ENCODE data around the gene THAP7. TPM values are rescaled to one million over a fixed set of nuclear protein-coding genes. Genes with fewer than 3 reads are reported as not detected.

THAP7 gene
- total and polyA plus RNA-seq, 2 donors (not counting 1 experiment from before 2014, with no cell fraction given) = 37.7 to 70.1 TPM

GRCh38 chr22:21012446-21013407 is 10.8 kb upstream of the THAP7 start:
- ChIA-PET POLR2A (interaction anchor here (0.5 to 2.0 kb wide), 2 partner anchors 10 to 604 kb away, joined by 4 to 6 read pairs; no protein-coding TSS in a partner anchor), CTCF (no interaction called here)
- Mint-ChIP-seq H3K4me3 (peak overlapping the region; percentile 94), H3K4me1 (peaks cover 24% of the 10 kb centered on the region), H3K27me3 (no peaks in the 10 kb centered on the region), H3K27ac (no peak overlapping the region), H3K9me3 (ENCODE audit: insufficient read depth) (no peaks in the 10 kb centered on the region)
- H3K4me2 ChIP-seq (replicated peaks; ENCODE audit: low read depth, low read length, poor library complexity, severe bottlenecking) = no peak overlapping the region
- no peak overlapping the region for H3K4me3 ChIP-seq (ENCODE audit: control extremely low read depth in 1 of 5, extremely low read depth in 1 of 5, insufficient read depth in 1 of 5, low read depth in 2 of 5, low read length in 4 of 5)
- no peak for ATAC-seq (ENCODE audit: low read depth)
- intact Hi-C loops (cut with micrococcal nuclease) = loop anchor here (5.0 kb wide), 1 partner anchor 310 kb away; no protein-coding TSS in a partner anchor
- H4K20me1 ChIP-seq (ENCODE audit: control insufficient read depth, insufficient read depth, low read length, poor library complexity, severe bottlenecking) = no peaks in the 10 kb centered on the region
- DNase-seq = no peak
- H3K4me1 ChIP-seq (ENCODE audit: control insufficient read depth in 2 of 2, insufficient read depth in 2 of 2, low read length in 2 of 2) = peaks cover 14 to 24% of the 10 kb centered on the region in 2 donors
- H3K36me3 ChIP-seq (replicated peaks in 1 of 2; ENCODE audit: control extremely low read depth in 1 of 2, control insufficient read depth in 1 of 2, extremely low read depth in 1 of 2, insufficient read depth in 2 of 2, low read length in 1 of 2) = no peaks in the 10 kb centered on the region
- no peaks in the 10 kb centered on the region for H3K79me2 ChIP-seq (ENCODE audit: control insufficient read depth, insufficient read depth, low read length)
- no peak overlapping the region for H2AFZ ChIP-seq (ENCODE audit: insufficient read depth, low read depth, low read length, poor library complexity, severe bottlenecking)
- H3K9me3 ChIP-seq (ENCODE audit: control extremely low read depth in 1 of 3, control insufficient read depth in 2 of 3, insufficient read depth in 1 of 3, low read length in 2 of 3) = no peaks in the 10 kb centered on the region
- H3K27me3 ChIP-seq (replicated peaks in 1 of 4; ENCODE audit: control extremely low read depth in 1 of 4, control insufficient read depth in 3 of 4, insufficient read depth in 4 of 4, low read length in 3 of 4) = no peaks in the 10 kb centered on the region
- H3K27ac ChIP-seq (ENCODE audit: low read length in 2 of 2) = peak overlapping the region in 1 of 2 donors; percentile 74
- TF ChIP-seq EZH2 (IDR thresholded peaks at IDR 0.05; ENCODE audit: borderline replicate concordance, insufficient read depth, low read depth, low read length, poor library complexity, severe bottlenecking) (no peak), CTCF (IDR thresholded peaks at IDR 0.05) (no peak)
- WGBS (ENCODE audit: insufficient coverage) = 97% methylated on average over 11 of the region's 14 CpGs
- no peak overlapping the region for H3K9ac ChIP-seq (ENCODE audit: low read length)
